Heart left ventricle (tissue), 13 donors: ENCODE data around the gene ADAM17.

Source experiments
- POLR2A ChIP-seq, 2 donors: fragments of 450-650 bp; IDR thresholded peaks; one replicate each; pipeline ENCODE4 v1.6.1; 2017; ENCODE audit warnings: antibody characterized with exemption in 2 of 2, mild to moderate bottlenecking in 2 of 2, moderate library complexity in 2 of 2
- TF ChIP-seq, protein P1 (sequence below), 12 donors: fragments of 200-600 bp; sonication (generic) in 4 of 12; IDR thresholded peaks; one replicate each; pipeline versions ENCODE4 v1.5.0 to v1.8.0; 2018 to 2022; ENCODE audit warnings: antibody characterized with exemption in 12 of 12, mild to moderate bottlenecking in 5 of 12
- donor health status: ischemic (EF 13 %, LVEDD 7.1; RV severe dilation, severe dysfunction).
- donor health status: DM: no; HTN: yes; CAD: no.
- donor health status: DM: no; HTN: no; CAD: no.
- donor health status: ischemic (EF 25% LVEDD 6.9; RV normal size, moderate dysfunction).
- donor health status: ischemic (EF 25% LVEDD 5.7; RV mildly dilated, moderate dysfunction).
- donor health status: ischemic (EF 35%, LVEDD 5.7; RV mildly dilated, moderate dysfunction).
- donor health status: nonischemic (EF 11% LVEDD 7.7; RV severe dilation, severe dysfunction).
- donor health status: DM: yes; HTN: yes; CAD: no.
- donor health status: PGD.
- donor health status: ischemic (EF 29% LVEDD 5.4; RV normal size, mild dysfunction).
- donor health status: nonischemic (EF 23%, LVEDD 6.1; RV moderate dilation, normal function).

DNA sequence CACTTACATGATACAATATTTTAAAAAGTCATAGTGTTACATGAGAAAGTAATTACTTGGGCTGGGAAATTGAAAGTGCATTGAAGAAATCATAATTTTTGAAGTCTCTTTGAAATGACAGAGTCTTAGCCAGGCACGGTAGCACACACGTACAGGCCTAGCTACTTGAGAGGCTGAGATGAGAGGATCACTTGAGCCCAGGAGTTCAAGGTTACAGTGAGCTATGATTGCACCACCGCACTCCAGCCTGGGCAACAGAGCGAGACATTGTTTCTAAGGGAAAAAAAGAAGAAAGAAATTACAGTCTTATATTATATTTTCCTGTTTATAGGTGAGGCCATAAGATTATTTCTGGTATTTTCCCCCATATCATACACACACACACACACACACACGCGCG is 90.5 kb downstream of the ADAM17 start:
- TF ChIP-seq, protein P1, sequence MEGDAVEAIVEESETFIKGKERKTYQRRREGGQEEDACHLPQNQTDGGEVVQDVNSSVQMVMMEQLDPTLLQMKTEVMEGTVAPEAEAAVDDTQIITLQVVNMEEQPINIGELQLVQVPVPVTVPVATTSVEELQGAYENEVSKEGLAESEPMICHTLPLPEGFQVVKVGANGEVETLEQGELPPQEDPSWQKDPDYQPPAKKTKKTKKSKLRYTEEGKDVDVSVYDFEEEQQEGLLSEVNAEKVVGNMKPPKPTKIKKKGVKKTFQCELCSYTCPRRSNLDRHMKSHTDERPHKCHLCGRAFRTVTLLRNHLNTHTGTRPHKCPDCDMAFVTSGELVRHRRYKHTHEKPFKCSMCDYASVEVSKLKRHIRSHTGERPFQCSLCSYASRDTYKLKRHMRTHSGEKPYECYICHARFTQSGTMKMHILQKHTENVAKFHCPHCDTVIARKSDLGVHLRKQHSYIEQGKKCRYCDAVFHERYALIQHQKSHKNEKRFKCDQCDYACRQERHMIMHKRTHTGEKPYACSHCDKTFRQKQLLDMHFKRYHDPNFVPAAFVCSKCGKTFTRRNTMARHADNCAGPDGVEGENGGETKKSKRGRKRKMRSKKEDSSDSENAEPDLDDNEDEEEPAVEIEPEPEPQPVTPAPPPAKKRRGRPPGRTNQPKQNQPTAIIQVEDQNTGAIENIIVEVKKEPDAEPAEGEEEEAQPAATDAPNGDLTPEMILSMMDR (IDR thresholded peaks at IDR 0.05): no peak
- TF ChIP-seq POLR2A (IDR thresholded peaks at IDR 0.05): no peak
